ENCODE measurements around the gene FBN2.

FBN2 gene

DNA sequence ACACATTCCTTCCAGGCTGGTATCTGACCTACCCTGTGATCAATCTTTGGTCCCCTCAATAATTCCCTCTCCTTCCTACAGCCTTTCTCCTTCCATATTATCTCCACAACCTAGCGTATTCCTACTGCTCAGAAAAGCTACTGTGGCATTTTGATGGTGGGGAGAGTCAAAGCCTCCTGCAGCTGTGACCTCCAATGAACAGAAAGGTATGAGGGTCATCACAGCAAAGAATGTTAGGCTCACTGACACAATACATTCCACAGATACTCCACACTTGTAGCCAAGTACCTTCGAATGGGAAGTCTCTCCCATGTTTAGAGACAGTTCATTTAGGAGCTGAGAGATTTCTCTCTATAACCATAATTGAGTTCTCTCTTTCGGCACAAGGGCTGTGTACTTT lies 5.9 kb downstream of the FBN2 start:
- H3K4me3 ChIP-seq (ENCODE audit: low read depth, low read length), result no peak overlapping the region
- H3K27me3 ChIP-seq, result peaks cover 27% of the 10 kb centered on the region
- no peak for DNase-seq
- no peaks in the 10 kb centered on the region for H3K9me3 ChIP-seq
- H3K36me3 ChIP-seq, result no peaks in the 10 kb centered on the region
- H3K4me1 ChIP-seq, result no peaks in the 10 kb centered on the region
- TF ChIP-seq, protein P1, sequence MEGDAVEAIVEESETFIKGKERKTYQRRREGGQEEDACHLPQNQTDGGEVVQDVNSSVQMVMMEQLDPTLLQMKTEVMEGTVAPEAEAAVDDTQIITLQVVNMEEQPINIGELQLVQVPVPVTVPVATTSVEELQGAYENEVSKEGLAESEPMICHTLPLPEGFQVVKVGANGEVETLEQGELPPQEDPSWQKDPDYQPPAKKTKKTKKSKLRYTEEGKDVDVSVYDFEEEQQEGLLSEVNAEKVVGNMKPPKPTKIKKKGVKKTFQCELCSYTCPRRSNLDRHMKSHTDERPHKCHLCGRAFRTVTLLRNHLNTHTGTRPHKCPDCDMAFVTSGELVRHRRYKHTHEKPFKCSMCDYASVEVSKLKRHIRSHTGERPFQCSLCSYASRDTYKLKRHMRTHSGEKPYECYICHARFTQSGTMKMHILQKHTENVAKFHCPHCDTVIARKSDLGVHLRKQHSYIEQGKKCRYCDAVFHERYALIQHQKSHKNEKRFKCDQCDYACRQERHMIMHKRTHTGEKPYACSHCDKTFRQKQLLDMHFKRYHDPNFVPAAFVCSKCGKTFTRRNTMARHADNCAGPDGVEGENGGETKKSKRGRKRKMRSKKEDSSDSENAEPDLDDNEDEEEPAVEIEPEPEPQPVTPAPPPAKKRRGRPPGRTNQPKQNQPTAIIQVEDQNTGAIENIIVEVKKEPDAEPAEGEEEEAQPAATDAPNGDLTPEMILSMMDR (IDR thresholded peaks at IDR 0.05; ENCODE audit: low read depth, low read length), result no peak

DNA sequence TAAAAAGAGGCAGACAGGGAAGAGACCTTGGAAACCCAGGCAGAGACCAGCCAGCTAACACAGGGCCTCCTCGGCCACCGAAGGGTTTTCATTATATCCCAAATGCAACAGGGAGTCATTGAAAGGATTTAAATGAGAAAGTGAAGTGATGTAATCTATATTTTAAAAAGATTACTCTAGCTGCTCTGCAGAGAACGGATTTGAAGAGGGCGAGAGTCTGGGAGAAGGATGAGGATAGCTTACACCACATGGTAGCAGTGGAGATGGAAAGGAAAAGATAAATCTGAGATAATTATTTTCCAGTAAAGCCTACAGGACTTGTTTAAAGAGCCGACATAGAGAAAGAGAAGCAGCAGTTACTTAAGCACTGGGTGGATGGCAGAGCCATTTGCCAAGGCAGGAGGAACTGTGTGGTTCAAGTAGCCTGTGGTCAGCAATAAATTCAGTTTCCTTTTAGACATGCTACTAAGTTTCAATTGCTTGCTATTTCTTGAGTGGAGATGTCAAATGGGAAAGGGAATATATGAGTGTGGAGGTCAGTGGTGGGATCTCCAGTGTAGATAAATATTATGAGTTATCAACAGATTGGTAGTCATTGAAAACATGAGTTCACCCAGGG lies 9.3 kb downstream of the FBN2 start:
- TF ChIP-seq, protein P1 (IDR thresholded peaks at IDR 0.05; ENCODE audit: low read depth, low read length), result no peak
- DNase-seq, result no peak
- Histone ChIP-seq H3K4me3 (ENCODE audit: low read depth, low read length) (no peak overlapping the region), H3K27me3 (no peaks in the 10 kb centered on the region), H3K4me1 (no peaks in the 10 kb centered on the region), H3K9me3 (no peaks in the 10 kb centered on the region), H3K36me3 (no peaks in the 10 kb centered on the region)

DNA sequence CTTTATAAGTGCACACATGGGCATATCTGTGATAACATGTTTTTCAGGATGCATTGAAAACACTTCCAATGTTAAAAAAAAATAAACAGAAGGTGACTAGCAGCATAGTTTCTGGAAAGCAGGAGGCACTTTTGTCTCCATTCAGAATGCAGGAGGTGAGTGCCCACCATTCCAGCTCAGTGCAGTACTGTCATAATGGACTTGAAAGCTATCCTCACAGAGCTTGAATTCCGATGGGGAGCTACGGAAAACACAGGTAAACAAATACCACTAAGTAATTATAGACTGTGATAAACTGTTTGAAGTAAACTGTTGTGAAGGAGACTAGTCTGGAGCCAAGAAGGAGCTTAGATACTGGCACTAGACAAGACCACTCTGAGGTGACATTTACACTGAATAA lies 9.9 kb downstream of the FBN2 start:
- no peak overlapping the region for H3K4me3 ChIP-seq (ENCODE audit: low read depth, low read length)
- peaks cover under 1% of the 10 kb centered on the region; the same call in 1 of the 2 replicates for H3K27me3 ChIP-seq
- TF ChIP-seq, protein P1 (IDR thresholded peaks at IDR 0.05; ENCODE audit: low read depth, low read length), result no peak
- no peaks in the 10 kb centered on the region for H3K9me3 ChIP-seq
- no peaks in the 10 kb centered on the region for H3K36me3 ChIP-seq
- H3K4me1 ChIP-seq, result no peaks in the 10 kb centered on the region
- no peak for DNase-seq

- no peaks in the 10 kb centered on the region for H3K36me3 ChIP-seq
- no peaks in the 10 kb centered on the region for H3K4me1 ChIP-seq
- peaks cover 7% of the 10 kb centered on the region; the same call in 1 of the 2 replicates for H3K27me3 ChIP-seq
- no peaks in the 10 kb centered on the region for H3K9me3 ChIP-seq
- H3K4me3 ChIP-seq (ENCODE audit: low read depth, low read length), result no peak overlapping the region
- TF ChIP-seq, protein P1 (IDR thresholded peaks at IDR 0.05; ENCODE audit: low read depth, low read length), result no peak
- no peak for DNase-seq
These were observed 11.0 kb downstream of the FBN2 start for GRCh38 chr5:128527077-128527476.

- H3K4me3 ChIP-seq (ENCODE audit: low read depth, low read length), result no peak overlapping the region
- TF ChIP-seq, protein P1 (IDR thresholded peaks at IDR 0.05; ENCODE audit: low read depth, low read length), result no peak
These were observed 15.7 kb downstream of the FBN2 start for GRCh38 chr5:128522336-128522735.

GRCh38 chr5:128519827-128520226 lies 18.2 kb downstream of the FBN2 start:
- Histone ChIP-seq H3K9me3 (no peaks in the 10 kb centered on the region), H3K36me3 (no peaks in the 10 kb centered on the region), H3K4me1 (no peaks in the 10 kb centered on the region), H3K4me3 (ENCODE audit: low read depth, low read length) (no peak overlapping the region), H3K27me3 (peaks cover 7% of the 10 kb centered on the region; the same call in 1 of the 2 replicates)
- DNase-seq, result no peak
- TF ChIP-seq, protein P1 (IDR thresholded peaks at IDR 0.05; ENCODE audit: low read depth, low read length), result no peak

More at GRCh38 chr5:128522336-128522735, 15.7 kb downstream of the FBN2 start:
- no peak for DNase-seq
- Histone ChIP-seq H3K9me3 (no peaks in the 10 kb centered on the region), H3K27me3 (peaks cover 7% of the 10 kb centered on the region; the same call in 1 of the 2 replicates), H3K36me3 (no peaks in the 10 kb centered on the region), H3K4me1 (no peaks in the 10 kb centered on the region)

Data from BE2C (cell line).